Keratinocyte (primary cell): ENCODE results near the gene TMPRSS3. TPM values are rescaled to one million over a fixed set of nuclear protein-coding genes. Genes with fewer than 3 reads are reported as not detected.

Experiments used
- DNase-seq: peaks from one replicate; pipeline ENCODE4 v3.0.0-alpha.2; 2011; ENCODE audit warnings: low read depth, missing footprints, low spot score
- FAIRE-seq: peaks from 2 replicates; lab custom pipeline; 2011; peaks lifted over from hg19 to GRCh38; lab: Jason Lieb, UNC
- H2AFZ ChIP-seq: 2 replicates; pipeline ENCODE4 v1.6.0; 2012; ENCODE audit warnings: low read length, control low read depth, inconsistent platforms; ENCODE audit not compliant: control insufficient read depth
- H3K27ac ChIP-seq: 2 replicates; pipeline ENCODE4 v1.5.1; 2011; ENCODE audit warnings: low read length; ENCODE audit not compliant: control insufficient read depth, insufficient read depth
- H3K27me3 ChIP-seq: 3 replicates; pipeline ENCODE4 v1.6.0; 2011; ENCODE audit warnings: low read length; ENCODE audit not compliant: control insufficient read depth, insufficient read depth; ENCODE audit errors: extremely low read depth
- H3K36me3 ChIP-seq, 2 experiments: 2 replicates in 1 of 2; 3 replicates in 1 of 2; pipeline ENCODE4 v1.5.1; 2011; ENCODE audit warnings: low read length in 2 of 2, mild to moderate bottlenecking in 1 of 2; ENCODE audit not compliant: control insufficient read depth in 2 of 2, insufficient read depth in 2 of 2; ENCODE audit errors: extremely low read depth in 1 of 2
- H3K4me1 ChIP-seq: 3 replicates; pipeline ENCODE4 v1.5.1; 2011; ENCODE audit warnings: low read length; ENCODE audit not compliant: control insufficient read depth, insufficient read depth; ENCODE audit errors: extremely low read depth
- H3K4me2 ChIP-seq: 3 replicates; pipeline ENCODE4 v1.6.0; 2011; ENCODE audit warnings: low read depth, low read length; ENCODE audit not compliant: control insufficient read depth, insufficient read depth; ENCODE audit errors: extremely low read depth
- H3K4me3 ChIP-seq, 3 experiments: fragments of 200-600 bp in 1 of 3; sonication (generic) in 1 of 3; 2 replicates in 2 of 3; 3 replicates in 1 of 3; pipeline ENCODE4 v1.5.1; 2011 to 2016; ENCODE audit warnings: low read length in 3 of 3, mild to moderate bottlenecking in 3 of 3, control low read depth in 2 of 3, inconsistent platforms in 1 of 3, low read depth in 1 of 3, mixed read lengths in 1 of 3, mixed run types in 1 of 3, moderate library complexity in 1 of 3; ENCODE audit not compliant: control insufficient read depth in 2 of 3, insufficient read depth in 2 of 3; ENCODE audit errors: extremely low read depth in 1 of 3
- H3K79me2 ChIP-seq: 2 replicates; pipeline ENCODE4 v1.6.0; 2012; ENCODE audit warnings: low read length; ENCODE audit not compliant: control insufficient read depth, insufficient read depth
- H3K9ac ChIP-seq: 3 replicates; pipeline ENCODE4 v1.6.0; 2011; ENCODE audit warnings: low read length; ENCODE audit not compliant: control insufficient read depth, insufficient read depth; ENCODE audit errors: extremely low read depth
- H3K9me1 ChIP-seq: 3 replicates; pipeline ENCODE4 v1.6.0; 2011; ENCODE audit warnings: low read length; ENCODE audit not compliant: control insufficient read depth, insufficient read depth; ENCODE audit errors: extremely low read depth
- H3K9me3 ChIP-seq: 2 replicates; pipeline ENCODE4 v1.5.1; 2012; ENCODE audit warnings: low read depth, low read length; ENCODE audit not compliant: control insufficient read depth
- H4K20me1 ChIP-seq: 3 replicates; pipeline ENCODE4 v1.6.0; 2011; ENCODE audit warnings: low read length; ENCODE audit not compliant: control insufficient read depth, insufficient read depth; ENCODE audit errors: extremely low read depth
- CTCF ChIP-seq, 3 experiments: IDR thresholded peaks in 1 of 3; conservative IDR thresholded peaks in 1 of 3; optimal IDR thresholded peaks in 1 of 3; 2 replicates in 2 of 3; 3 replicates in 1 of 3; pipeline versions ENCODE3 to v1.5.1; 2011; ENCODE audit warnings: low read length in 3 of 3, mild to moderate bottlenecking in 3 of 3, moderate library complexity in 2 of 3, control low read depth in 1 of 3, inconsistent platforms in 1 of 3; ENCODE audit not compliant: insufficient read depth in 2 of 3; ENCODE audit errors: extremely low read depth in 1 of 3
- EZH2 ChIP-seq: IDR thresholded peaks from one replicate; pipeline ENCODE4 v1.6.1; 2012; ENCODE audit warnings: inconsistent platforms, mild to moderate bottlenecking, low read length, moderate library complexity
- dilution Hi-C: fragments of 300-500 bp; cut with MboI; formaldehyde crosslinking; loops from one replicate; pipeline ENCODE4 v1.7.0; 2020; ENCODE audit warnings: low sequenced_read_pairs; ENCODE audit not compliant: extremely low pct_ligation_motif_present
- polyA plus RNA-seq, 5 experiments: library from polyadenylated mRNA; depleted of rRNA in 3 of 5; stranded (reverse) in 3 of 5; stranded (forward) in 1 of 5; unstranded in 1 of 5; fragments of >200 nt; gene quantifications; 1 replicate in 1 of 5; 2 replicates in 3 of 5; 3 replicates in 1 of 5; pipeline versions ENCODE4 v1.2.1 to v1.2.3, GENCODE V29; 2011 to 2012; ENCODE audit warnings: missing spikeins in 2 of 5, low read depth in 1 of 5, low replicate concordance in 1 of 5

Gene TMPRSS3
- polyA plus RNA-seq, 1 donor (not counting 4 experiments of a cell fraction or from before 2014, with no cell fraction given), result not detected

DNA sequence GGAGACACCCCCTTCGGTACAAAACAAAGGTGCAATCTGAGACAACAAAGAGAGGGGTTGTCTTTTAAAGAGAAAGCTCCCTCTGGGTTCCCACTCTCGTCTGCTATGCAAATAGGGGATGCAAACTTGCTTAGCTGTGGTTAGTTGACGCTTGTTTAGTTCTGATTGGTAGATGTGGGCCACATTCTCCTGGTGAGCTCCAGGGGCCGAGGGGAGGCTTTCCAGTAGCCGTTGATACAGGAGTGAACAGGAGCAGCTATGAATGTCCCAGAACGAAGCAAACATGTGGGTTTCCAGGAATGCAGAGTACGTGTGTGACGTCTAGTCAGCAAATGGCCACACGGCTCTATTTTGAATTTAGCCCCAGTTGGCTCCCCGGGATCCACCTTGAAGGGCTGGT is 59.8 kb downstream of the TMPRSS3 start:
- no peaks in the 10 kb centered on the region for H3K36me3 ChIP-seq
- no peaks in the 10 kb centered on the region for H3K79me2 ChIP-seq
- dilution Hi-C loops, result no loop called here
- H4K20me1 ChIP-seq, result no peaks in the 10 kb centered on the region
- TF ChIP-seq EZH2 (no peak), CTCF (optimal IDR thresholded peaks at IDR 0.05 in 1 of 3, IDR thresholded peaks at IDR 0.05 in 1 of 3, conservative IDR thresholded peaks at IDR 0.05 in 1 of 3; ENCODE audit: extremely low read depth in 1 of 3, insufficient read depth in 2 of 3, low read length in 3 of 3) (no peak)
- DNase-seq, result no peak
- no peaks in the 10 kb centered on the region for H3K9me1 ChIP-seq
- no peak overlapping the region for H3K4me2 ChIP-seq
- no peak overlapping the region for H3K27ac ChIP-seq
- H3K4me3 ChIP-seq, result no peak overlapping the region
- peaks cover 8% of the 10 kb centered on the region for H3K27me3 ChIP-seq
- no peak overlapping the region for H2AFZ ChIP-seq
- H3K4me1 ChIP-seq, result no peaks in the 10 kb centered on the region
- no peak for FAIRE-seq
- no peaks in the 10 kb centered on the region for H3K9me3 ChIP-seq
- no peak overlapping the region for H3K9ac ChIP-seq

DNA sequence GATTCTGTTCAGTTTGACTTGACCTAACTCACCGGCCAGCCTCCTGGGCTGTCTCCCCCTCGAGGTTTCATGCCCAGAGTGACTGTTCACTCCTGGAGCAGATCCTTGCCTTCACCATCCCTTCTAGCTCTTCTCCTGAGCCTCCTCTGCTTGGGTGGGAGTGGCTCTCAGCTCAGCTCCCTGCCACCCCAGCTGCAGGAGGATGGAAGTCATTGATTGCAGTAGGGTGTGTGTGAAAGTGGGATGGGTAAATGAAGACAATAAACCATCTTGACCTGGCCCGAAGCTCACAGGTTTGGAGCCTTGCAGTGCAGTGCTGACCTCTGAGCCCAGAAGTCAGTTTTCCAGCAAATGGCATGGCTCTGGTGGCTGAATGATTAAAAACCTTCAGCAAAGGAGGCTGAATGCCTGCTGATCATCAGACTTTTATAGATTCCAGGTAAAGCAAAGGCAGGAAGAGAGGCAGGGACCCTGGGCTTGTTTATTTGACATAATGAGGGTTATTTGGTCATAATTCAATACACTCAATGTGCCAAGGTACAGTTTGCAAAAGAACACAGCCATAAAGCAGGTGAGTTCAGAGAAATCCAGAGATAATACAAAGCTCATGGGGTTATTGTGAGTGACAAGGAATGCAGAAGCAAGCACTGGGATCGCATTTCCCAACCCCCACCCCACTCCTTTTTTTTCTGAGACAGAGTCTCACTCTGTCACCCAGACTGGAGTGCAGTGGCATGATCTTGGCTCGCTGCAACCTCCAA is 63.1 kb downstream of the TMPRSS3 start:
- Histone ChIP-seq H3K4me3 (no peak overlapping the region), H3K9me3 (no peaks in the 10 kb centered on the region), H3K79me2 (no peaks in the 10 kb centered on the region), H3K9me1 (no peaks in the 10 kb centered on the region), H3K4me1 (no peaks in the 10 kb centered on the region), H3K36me3 (no peaks in the 10 kb centered on the region), H4K20me1 (no peaks in the 10 kb centered on the region), H3K9ac (no peak overlapping the region), H3K4me2 (no peak overlapping the region), H3K27ac (no peak overlapping the region), H3K27me3 (peaks cover 15% of the 10 kb centered on the region), H2AFZ (no peak overlapping the region)
- dilution Hi-C loops, result no loop called here
- TF ChIP-seq EZH2 (no peak), CTCF (optimal IDR thresholded peaks at IDR 0.05 in 1 of 3, IDR thresholded peaks at IDR 0.05 in 1 of 3, conservative IDR thresholded peaks at IDR 0.05 in 1 of 3; ENCODE audit: extremely low read depth in 1 of 3, insufficient read depth in 2 of 3, low read length in 3 of 3) (no peak)
- no peak for DNase-seq
- FAIRE-seq, result no peak
